H1 (cell line): ENCODE data around the gene ATF7.

ENCODE experiments used
- CHD1 ChIP-seq: IDR thresholded peaks from 2 replicates; pipeline ENCODE4 v1.6.1; 2012; ENCODE audit warnings: low read depth, low read length, improper control_type of control experiment
- EP300 ChIP-seq, 2 experiments: IDR thresholded peaks; 1 replicate in 1 of 2; 2 replicates in 1 of 2; pipeline ENCODE4 v1.6.1; 2011 to 2012; ENCODE audit warnings: low read depth in 2 of 2, low read length in 2 of 2, mild to moderate bottlenecking in 2 of 2, borderline replicate concordance in 1 of 2, inconsistent platforms in 1 of 2, moderate library complexity in 1 of 2
- EZH2 ChIP-seq: fragments of 200-600 bp; sonication (generic); IDR thresholded peaks from 2 replicates; pipeline ENCODE4 v1.7.1; 2012; ENCODE audit warnings: low read depth, mild to moderate bottlenecking, moderate library complexity, low read length, inconsistent platforms; ENCODE audit not compliant: severe bottlenecking
- FOSL1 ChIP-seq: IDR thresholded peaks from 2 replicates; pipeline ENCODE4 v1.6.1; 2011; ENCODE audit warnings: mild to moderate bottlenecking, low read depth, low read length, moderate library complexity; ENCODE audit not compliant: insufficient read depth
- GABPA ChIP-seq: IDR thresholded peaks from 2 replicates; pipeline ENCODE4 v1.6.1; 2011; ENCODE audit warnings: mild to moderate bottlenecking, low read length, moderate library complexity, borderline replicate concordance; ENCODE audit not compliant: insufficient read depth
- HDAC2 ChIP-seq, 2 experiments: fragments of 300-600 bp in 1 of 2; sonication (generic) in 1 of 2; IDR thresholded peaks; 2 replicates each; pipeline ENCODE4 v1.6.1; 2011 to 2012; ENCODE audit warnings: low read depth in 2 of 2, low read length in 2 of 2, mild to moderate bottlenecking in 2 of 2, moderate library complexity in 2 of 2, borderline replicate concordance in 1 of 2, inconsistent platforms in 1 of 2
- JUN ChIP-seq: IDR thresholded peaks from 2 replicates; pipeline ENCODE4 v1.6.1; 2011; ENCODE audit warnings: low read depth, mild to moderate bottlenecking, improper control_type of control experiment, low read length
- NRF1 ChIP-seq: IDR thresholded peaks from 2 replicates; pipeline ENCODE4 v1.6.1; 2011; ENCODE audit warnings: mild to moderate bottlenecking, low read depth, low read length, improper control_type of control experiment
- POLR2AphosphoS5 ChIP-seq: IDR thresholded peaks from 2 replicates; pipeline ENCODE4 v1.6.1; 2011; ENCODE audit warnings: low read depth, low read length
- SIN3A ChIP-seq, 2 experiments: IDR thresholded peaks in 1 of 2; conservative IDR thresholded peaks in 1 of 2; 2 replicates each; pipeline ENCODE4 v1.6.1; 2011 to 2012; ENCODE audit warnings: low read length in 2 of 2, improper control_type of control experiment in 1 of 2, low read depth in 1 of 2, mild to moderate bottlenecking in 1 of 2
- TAF1 ChIP-seq: IDR thresholded peaks from 2 replicates; pipeline ENCODE4 v1.6.1; 2011; ENCODE audit warnings: mild to moderate bottlenecking, low read depth, low read length
- TCF12 ChIP-seq: IDR thresholded peaks from 2 replicates; pipeline ENCODE4 v1.6.1; 2011; ENCODE audit warnings: low read depth, mild to moderate bottlenecking, low read length
- ZNF274 ChIP-seq: IDR thresholded peaks from 2 replicates; pipeline ENCODE4 v1.7.0; 2012; ENCODE audit warnings: low read length, borderline replicate concordance; ENCODE audit errors: extremely low read depth
- TF ChIP-seq, protein P1 (sequence below), 3 experiments: IDR thresholded peaks; 1 replicate in 2 of 3; 2 replicates in 1 of 3; pipeline versions ENCODE4 v1.5.1 to v1.6.1; 2011; ENCODE audit warnings: low read length in 3 of 3, mild to moderate bottlenecking in 3 of 3, inconsistent platforms in 2 of 3, low read depth in 1 of 3, moderate library complexity in 1 of 3; ENCODE audit not compliant: insufficient read depth in 1 of 3; ENCODE audit errors: control extremely low read depth in 1 of 3

DNA sequence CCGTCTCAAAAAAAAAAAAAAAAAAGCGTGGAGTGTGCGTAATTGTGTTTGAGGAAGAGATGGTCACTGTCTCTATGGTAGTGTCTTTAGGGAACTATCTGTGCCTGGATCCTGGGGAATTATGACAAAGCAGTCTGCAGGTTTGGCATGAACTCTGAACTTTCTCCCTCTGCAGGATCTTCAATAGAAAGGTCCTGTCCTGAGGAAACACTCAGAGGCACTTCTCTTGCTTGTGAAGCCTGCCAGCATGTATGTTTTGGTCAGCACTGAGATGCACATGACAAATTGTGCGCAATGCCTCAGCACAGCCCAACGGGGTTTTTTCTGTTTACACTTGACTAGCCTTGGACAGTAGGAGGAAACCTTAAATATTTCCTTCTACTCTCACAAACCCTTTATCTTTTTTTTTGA lies 46.6 kb downstream of the ATF7 start:
- TF ChIP-seq, protein P1, sequence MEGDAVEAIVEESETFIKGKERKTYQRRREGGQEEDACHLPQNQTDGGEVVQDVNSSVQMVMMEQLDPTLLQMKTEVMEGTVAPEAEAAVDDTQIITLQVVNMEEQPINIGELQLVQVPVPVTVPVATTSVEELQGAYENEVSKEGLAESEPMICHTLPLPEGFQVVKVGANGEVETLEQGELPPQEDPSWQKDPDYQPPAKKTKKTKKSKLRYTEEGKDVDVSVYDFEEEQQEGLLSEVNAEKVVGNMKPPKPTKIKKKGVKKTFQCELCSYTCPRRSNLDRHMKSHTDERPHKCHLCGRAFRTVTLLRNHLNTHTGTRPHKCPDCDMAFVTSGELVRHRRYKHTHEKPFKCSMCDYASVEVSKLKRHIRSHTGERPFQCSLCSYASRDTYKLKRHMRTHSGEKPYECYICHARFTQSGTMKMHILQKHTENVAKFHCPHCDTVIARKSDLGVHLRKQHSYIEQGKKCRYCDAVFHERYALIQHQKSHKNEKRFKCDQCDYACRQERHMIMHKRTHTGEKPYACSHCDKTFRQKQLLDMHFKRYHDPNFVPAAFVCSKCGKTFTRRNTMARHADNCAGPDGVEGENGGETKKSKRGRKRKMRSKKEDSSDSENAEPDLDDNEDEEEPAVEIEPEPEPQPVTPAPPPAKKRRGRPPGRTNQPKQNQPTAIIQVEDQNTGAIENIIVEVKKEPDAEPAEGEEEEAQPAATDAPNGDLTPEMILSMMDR (IDR thresholded peaks at IDR 0.05; ENCODE audit: control extremely low read depth in 1 of 3, insufficient read depth in 1 of 3, low read depth in 1 of 3, low read length in 3 of 3) = no peak
- TF ChIP-seq TCF12 (no peak), TAF1 (no peak), GABPA (no peak), FOSL1 (no peak), EP300 (IDR thresholded peaks at IDR 0.05; ENCODE audit: borderline replicate concordance in 1 of 2, low read depth in 2 of 2, low read length in 2 of 2) (no peak), POLR2AphosphoS5 (no peak), NRF1 (no peak), CHD1 (no peak), HDAC2 (IDR thresholded peaks at IDR 0.05; ENCODE audit: borderline replicate concordance in 1 of 2, low read depth in 2 of 2, low read length in 2 of 2) (no peak), EZH2 (no peak), JUN (no peak), SIN3A (conservative IDR thresholded peaks at IDR 0.05 in 1 of 2, IDR thresholded peaks at IDR 0.05 in 1 of 2; ENCODE audit: low read depth in 1 of 2, low read length in 2 of 2) (no peak), ZNF274 (no peak)
